Testis (tissue), 3 donors: ENCODE results near the gene CPAMD8. TPM values are rescaled to one million over a fixed set of nuclear protein-coding genes. Genes with fewer than 3 reads are reported as not detected.
"Not testable (repeated sequence)": the region's sequence is repeated elsewhere in the genome, so short reads cannot be mapped to it uniquely, and the experiment has no call there.

Experiments
- DNase-seq: peaks from one replicate; pipeline ENCODE4 v3.0.0-alpha.2; 2019
- H3K27ac ChIP-seq, 2 donors: fragments of 200-600 bp; sonication (generic); one replicate each; pipeline ENCODE4 v1.5.1; 2019
- H3K27me3 ChIP-seq: fragments of 200-600 bp; sonication (generic); one replicate; pipeline ENCODE4 v1.5.1; 2019
- H3K36me3 ChIP-seq: fragments of 200-600 bp; sonication (generic); one replicate; pipeline ENCODE4 v1.5.1; 2017; ENCODE audit warnings: low read depth; ENCODE audit errors: missing control alignments
- H3K4me1 ChIP-seq: fragments of 200-600 bp; sonication (generic); one replicate; pipeline ENCODE4 v1.5.1; 2019
- H3K4me3 ChIP-seq, 2 donors: fragments of 200-600 bp; sonication (generic); one replicate each; pipeline ENCODE4 v1.5.1; 2017 to 2019
- H3K9me3 ChIP-seq: fragments of 200-600 bp; sonication (generic); one replicate; pipeline ENCODE4 v1.5.1; 2017
- POLR2A ChIP-seq: fragments of 450-650 bp; IDR thresholded peaks from one replicate; pipeline ENCODE4 v1.6.1; 2017; ENCODE audit warnings: antibody characterized with exemption, mild to moderate bottlenecking, moderate library complexity
- WGBS, 2 donors: methylation state at CpG; one replicate each; pipeline ENCODE4 v1.1.5; 2018; 5-methylcytosine and 5-hydroxymethylcytosine counted together
- intact Hi-C: fragments of 100-400 bp; cut with DNase I; formaldehyde crosslinking; loops from one replicate; pipeline ENCODE4 v1.15.1; 2023; ENCODE audit warnings: low total_unique reads
- polyA plus RNA-seq: library from polyadenylated mRNA; stranded (reverse); fragments of 350-450 nt; fragmentation: Illumina TruSeq; extraction: RNeasy Lipid Tissue Mini Kit (QIAGEN cat#74804); gene quantifications from one replicate; pipeline ENCODE4 v1.2.3, GENCODE V29; 2014; ENCODE audit warnings: low read depth, low replicate concordance; ENCODE audit not compliant: insufficient read depth
- total RNA-seq, 2 donors: library from RNA; depleted of rRNA; stranded (reverse); fragments of >200 nt; gene quantifications; one replicate each; pipeline ENCODE4 v1.2.3, GENCODE V29; 2016
- TF ChIP-seq, protein P1 (sequence below), 3 experiments: fragments of 450-650 bp in 2 of 3; fragments of 200-600 bp in 1 of 3; sonication (generic) in 1 of 3; IDR thresholded peaks; one replicate each; pipeline ENCODE4 v1.5.1; 2016 to 2019; ENCODE audit warnings: antibody characterized with exemption in 3 of 3, mild to moderate bottlenecking in 2 of 3, moderate library complexity in 1 of 3

Gene CPAMD8
- total and polyA plus RNA-seq, 3 donors from 2014 or later, result 12.0 to 46.1 (median 30.8) TPM

- Histone ChIP-seq H3K36me3 (no peaks in the 10 kb centered on the region), H3K27me3 (no peaks in the 10 kb centered on the region), H3K4me3 (no peak overlapping the region), H3K9me3 (no peaks in the 10 kb centered on the region), H3K4me1 (no peaks in the 10 kb centered on the region), H3K27ac (no peak overlapping the region)
- no peak for TF ChIP-seq POLR2A
- TF ChIP-seq, protein P1, sequence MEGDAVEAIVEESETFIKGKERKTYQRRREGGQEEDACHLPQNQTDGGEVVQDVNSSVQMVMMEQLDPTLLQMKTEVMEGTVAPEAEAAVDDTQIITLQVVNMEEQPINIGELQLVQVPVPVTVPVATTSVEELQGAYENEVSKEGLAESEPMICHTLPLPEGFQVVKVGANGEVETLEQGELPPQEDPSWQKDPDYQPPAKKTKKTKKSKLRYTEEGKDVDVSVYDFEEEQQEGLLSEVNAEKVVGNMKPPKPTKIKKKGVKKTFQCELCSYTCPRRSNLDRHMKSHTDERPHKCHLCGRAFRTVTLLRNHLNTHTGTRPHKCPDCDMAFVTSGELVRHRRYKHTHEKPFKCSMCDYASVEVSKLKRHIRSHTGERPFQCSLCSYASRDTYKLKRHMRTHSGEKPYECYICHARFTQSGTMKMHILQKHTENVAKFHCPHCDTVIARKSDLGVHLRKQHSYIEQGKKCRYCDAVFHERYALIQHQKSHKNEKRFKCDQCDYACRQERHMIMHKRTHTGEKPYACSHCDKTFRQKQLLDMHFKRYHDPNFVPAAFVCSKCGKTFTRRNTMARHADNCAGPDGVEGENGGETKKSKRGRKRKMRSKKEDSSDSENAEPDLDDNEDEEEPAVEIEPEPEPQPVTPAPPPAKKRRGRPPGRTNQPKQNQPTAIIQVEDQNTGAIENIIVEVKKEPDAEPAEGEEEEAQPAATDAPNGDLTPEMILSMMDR (IDR thresholded peaks at IDR 0.05), result no peak
- DNase-seq, result no peak
- intact Hi-C loops, result no loop called here
- WGBS, 2 donors, result 86 to 93% methylated on average over 8 to 14 of the region's 14 CpGs
These were observed 81.8 kb downstream of the CPAMD8 start for GRCh38 chr19:16944626-16945363.

- Histone ChIP-seq H3K27me3 (no peaks in the 10 kb centered on the region), H3K36me3 (no peaks in the 10 kb centered on the region), H3K4me3 (no peak overlapping the region), H3K27ac (no peak overlapping the region), H3K9me3 (no peaks in the 10 kb centered on the region), H3K4me1 (no peaks in the 10 kb centered on the region)
- DNase-seq, result no peak
- 92% methylated on average over 13 of the region's 13 CpGs for WGBS, 2 donors
- intact Hi-C loops, result no loop called here
- TF ChIP-seq, protein P1 (IDR thresholded peaks at IDR 0.05), result no peak
- TF ChIP-seq POLR2A, result no peak
These were observed 82.5 kb downstream of the CPAMD8 start for GRCh38 chr19:16943942-16944625.

DNA sequence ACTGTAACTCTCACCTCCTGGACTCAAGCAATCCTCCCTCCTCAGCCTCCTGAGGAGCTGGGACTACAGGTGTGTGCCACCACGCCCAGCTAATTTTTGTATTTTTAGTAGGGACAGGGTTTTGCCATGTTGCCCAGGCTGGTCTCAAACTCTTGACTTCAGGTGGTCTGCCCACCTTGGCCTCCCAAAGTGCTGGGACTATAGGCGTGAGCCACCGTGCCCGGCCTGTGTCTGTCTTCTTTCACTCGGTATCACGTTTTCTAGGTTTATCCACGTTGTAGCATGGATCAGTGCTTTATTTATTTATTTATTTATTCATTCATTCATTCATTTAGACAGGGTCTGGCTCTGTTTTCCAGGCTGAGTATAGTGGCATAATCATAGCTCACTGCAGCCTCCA is 83.5 kb downstream of the CPAMD8 start:
- DNase-seq, H3K27me3 ChIP-seq, H3K36me3 ChIP-seq, H3K4me1 ChIP-seq, intact Hi-C loops, H3K4me3 ChIP-seq, H3K9me3 ChIP-seq, H3K27ac ChIP-seq: not testable (repeated sequence)
- 97 to 99% methylated on average over 7 of the region's 7 CpGs for WGBS, 2 donors

DNA sequence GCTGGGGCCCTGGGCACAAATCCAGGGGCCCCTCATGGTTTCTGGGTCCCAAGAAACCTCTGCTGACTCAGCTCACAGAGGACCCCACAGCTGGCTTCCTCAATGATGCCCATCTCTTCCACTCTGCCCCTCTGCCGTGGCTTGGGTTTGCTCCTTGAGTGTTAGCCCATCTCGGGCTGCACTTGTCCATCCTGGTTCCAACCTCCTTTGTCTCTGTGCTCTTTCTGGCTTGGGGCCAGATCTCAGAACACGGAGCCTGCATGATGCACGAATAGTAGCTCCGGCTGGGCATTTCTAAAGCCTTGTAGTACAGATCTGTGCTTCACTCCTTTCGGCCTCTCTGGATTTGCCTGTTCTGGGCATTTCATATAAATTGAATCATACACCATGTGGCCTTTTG is 84.0 kb downstream of the CPAMD8 start:
- H3K36me3 ChIP-seq, result no peaks in the 10 kb centered on the region
- DNase-seq, result no peak
- H3K4me3 ChIP-seq, result no peak overlapping the region
- H3K9me3 ChIP-seq, result no peaks in the 10 kb centered on the region
- intact Hi-C loops, result no loop called here
- 67 to 78% methylated on average over 6 of the region's 6 CpGs for WGBS, 2 donors
- TF ChIP-seq, protein P1 (IDR thresholded peaks at IDR 0.05), result no peak
- TF ChIP-seq POLR2A, result no peak
- no peak overlapping the region for H3K27ac ChIP-seq
- no peaks in the 10 kb centered on the region for H3K27me3 ChIP-seq
- H3K4me1 ChIP-seq, result no peaks in the 10 kb centered on the region

DNA sequence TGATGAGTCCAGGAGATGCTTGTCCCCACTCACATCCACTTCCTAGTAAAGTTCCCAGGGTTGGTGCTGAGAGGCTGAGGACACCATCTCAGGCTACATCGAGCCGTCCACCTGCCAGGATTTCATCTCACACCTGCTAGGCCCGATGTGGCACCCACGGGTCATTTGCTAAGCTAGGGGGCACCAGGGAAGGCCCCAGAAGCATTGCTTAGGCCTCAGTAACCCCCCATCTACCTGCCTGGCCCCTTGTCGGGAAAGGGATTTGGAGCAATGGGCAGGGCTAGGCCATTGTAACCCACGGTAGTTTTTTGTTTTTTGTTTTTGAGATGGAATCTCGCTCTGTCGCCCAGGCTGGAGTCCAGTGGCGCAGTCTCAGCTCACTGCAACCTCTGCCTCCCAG is 86.0 kb downstream of the CPAMD8 start:
- TF ChIP-seq, protein P1 (IDR thresholded peaks at IDR 0.05), result no peak
- TF ChIP-seq POLR2A, result no peak
- Histone ChIP-seq H3K36me3 (no peaks in the 10 kb centered on the region), H3K27ac (no peak overlapping the region), H3K4me3 (no peak overlapping the region), H3K4me1 (no peaks in the 10 kb centered on the region), H3K9me3 (no peaks in the 10 kb centered on the region), H3K27me3 (no peaks in the 10 kb centered on the region)
- no peak for DNase-seq
- 94 to 100% methylated on average over 9 of the region's 9 CpGs for WGBS, 2 donors
- intact Hi-C loops, result no loop called here

GRCh38 chr19:16940063-16940462 is 86.5 kb downstream of the CPAMD8 start:
- H3K4me3 ChIP-seq, H3K4me1 ChIP-seq, H3K27ac ChIP-seq, intact Hi-C loops, DNase-seq, H3K27me3 ChIP-seq, H3K9me3 ChIP-seq, H3K36me3 ChIP-seq: not testable (repeated sequence)
- WGBS, 2 donors, result 94 to 95% methylated on average over 7 of the region's 7 CpGs
